Gastroesophageal sphincter (tissue), 4 donors: ENCODE measurements around the gene MRPL20. TPM values are rescaled to one million over a fixed set of nuclear protein-coding genes. Genes with fewer than 3 reads are reported as not detected.
"Not testable (repeated sequence)": the region's sequence is repeated elsewhere in the genome, so short reads cannot be mapped to it uniquely, and the experiment has no call there.

Experiments
- ATAC-seq: fragments of 150-250 bp; one replicate; pipeline ENCODE4 v1.9.1; 2016; ENCODE audit warnings: mild to moderate bottlenecking, moderate library complexity
- H3K27ac ChIP-seq, 4 donors: fragments of 200-600 bp; sonication (generic) in 3 of 4; 1 replicate in 3 of 4; 2 replicates in 1 of 4; pipeline ENCODE4 v1.5.1; 2016 to 2019
- H3K27me3 ChIP-seq: fragments of 200-600 bp; sonication (generic); one replicate; pipeline ENCODE4 v1.5.1; 2019
- H3K36me3 ChIP-seq, 2 donors: fragments of 200-600 bp; sonication (generic); one replicate each; pipeline ENCODE4 v1.5.1; 2019; ENCODE audit warnings: control low read depth in 1 of 2
- H3K4me1 ChIP-seq, 3 donors: fragments of 200-600 bp; sonication (generic); 1 replicate in 2 of 3; 2 replicates in 1 of 3; pipeline ENCODE4 v1.5.1; 2016 to 2019; ENCODE audit warnings: control low read depth in 2 of 3
- H3K4me3 ChIP-seq, 2 donors: fragments of 200-600 bp; sonication (generic); one replicate each; pipeline ENCODE4 v1.5.1; 2019; ENCODE audit warnings: mild to moderate bottlenecking in 1 of 2, moderate library complexity in 1 of 2
- H3K9me3 ChIP-seq, 3 donors: fragments of 200-600 bp; sonication (generic); one replicate each; pipeline ENCODE4 v1.5.1; 2017 to 2019; ENCODE audit warnings: control low read depth in 2 of 3
- EP300 ChIP-seq: sonication (generic); formaldehyde crosslinking; IDR thresholded peaks from one replicate; pipeline ENCODE4 v1.6.1; 2017; ENCODE audit warnings: antibody characterized with exemption, mild to moderate bottlenecking
- POLR2A ChIP-seq, 2 donors: fragments of 450-650 bp; IDR thresholded peaks; one replicate each; pipeline ENCODE4 v1.6.1; 2017; ENCODE audit warnings: antibody characterized with exemption in 2 of 2, mild to moderate bottlenecking in 2 of 2, moderate library complexity in 1 of 2
- POLR2AphosphoS5 ChIP-seq: sonication (generic); formaldehyde crosslinking; IDR thresholded peaks from one replicate; pipeline ENCODE4 v1.6.1; 2017; ENCODE audit warnings: antibody characterized with exemption
- WGBS, 2 donors: methylation state at CpG; one replicate each; pipeline ENCODE4 v1.1.5; 2018; ENCODE audit warnings: low coverage in 1 of 2; 5-methylcytosine and 5-hydroxymethylcytosine counted together
- total RNA-seq, 4 donors: library from RNA; depleted of rRNA; stranded (reverse); fragments of >200 nt; gene quantifications; one replicate each; pipeline ENCODE4 v1.1.0, GENCODE V29; 2016
- TF ChIP-seq, protein P1 (sequence below), 4 experiments: fragments of 200-600 bp in 2 of 4; fragments of 450-650 bp in 2 of 4; sonication (generic) in 1 of 4; IDR thresholded peaks; one replicate each; pipeline ENCODE4 v1.5.1; 2017 to 2019; ENCODE audit warnings: antibody characterized with exemption in 4 of 4, mild to moderate bottlenecking in 2 of 4, moderate library complexity in 2 of 4

MRPL20 gene
- total RNA-seq: 100 to 1,000 TPM; 121 to 215 (median 159) TPM

GRCh38 chr1:1406821-1407635, at the start of gene MRPL20:
MRPL20 (minus strand) TSS chr1:1407293; CDS start chr1:1407217, 76 bp downstream.
- peak; percentile 98 for ATAC-seq
- peaks cover 0 to 48% of the 10 kb centered on the region in 2 donors for H3K36me3 ChIP-seq
- WGBS, 2 donors: 0% methylated on average over 2 to 12 of the region's 98 CpGs
- no peaks in the 10 kb centered on the region for H3K9me3 ChIP-seq
- H3K4me3 ChIP-seq: peak within 1 kb of the TSS; percentile 87 to 96
- H3K4me1 ChIP-seq: peaks cover 0 to 51% (median 32%) of the 10 kb centered on the region in 3 donors
- H3K27me3 ChIP-seq: no peaks in the 10 kb centered on the region
- H3K27ac ChIP-seq: peak within 1 kb of the TSS; percentile 73 to 91 (median 88)
- TF ChIP-seq EP300 (no peak), POLR2AphosphoS5 (peak; percentile 92), POLR2A (IDR thresholded peaks at IDR 0.05) (peak; percentile 64 to 76)
- TF ChIP-seq, protein P1, sequence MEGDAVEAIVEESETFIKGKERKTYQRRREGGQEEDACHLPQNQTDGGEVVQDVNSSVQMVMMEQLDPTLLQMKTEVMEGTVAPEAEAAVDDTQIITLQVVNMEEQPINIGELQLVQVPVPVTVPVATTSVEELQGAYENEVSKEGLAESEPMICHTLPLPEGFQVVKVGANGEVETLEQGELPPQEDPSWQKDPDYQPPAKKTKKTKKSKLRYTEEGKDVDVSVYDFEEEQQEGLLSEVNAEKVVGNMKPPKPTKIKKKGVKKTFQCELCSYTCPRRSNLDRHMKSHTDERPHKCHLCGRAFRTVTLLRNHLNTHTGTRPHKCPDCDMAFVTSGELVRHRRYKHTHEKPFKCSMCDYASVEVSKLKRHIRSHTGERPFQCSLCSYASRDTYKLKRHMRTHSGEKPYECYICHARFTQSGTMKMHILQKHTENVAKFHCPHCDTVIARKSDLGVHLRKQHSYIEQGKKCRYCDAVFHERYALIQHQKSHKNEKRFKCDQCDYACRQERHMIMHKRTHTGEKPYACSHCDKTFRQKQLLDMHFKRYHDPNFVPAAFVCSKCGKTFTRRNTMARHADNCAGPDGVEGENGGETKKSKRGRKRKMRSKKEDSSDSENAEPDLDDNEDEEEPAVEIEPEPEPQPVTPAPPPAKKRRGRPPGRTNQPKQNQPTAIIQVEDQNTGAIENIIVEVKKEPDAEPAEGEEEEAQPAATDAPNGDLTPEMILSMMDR (IDR thresholded peaks at IDR 0.05): peak in 1 of 4 experiments; percentile 9

DNA sequence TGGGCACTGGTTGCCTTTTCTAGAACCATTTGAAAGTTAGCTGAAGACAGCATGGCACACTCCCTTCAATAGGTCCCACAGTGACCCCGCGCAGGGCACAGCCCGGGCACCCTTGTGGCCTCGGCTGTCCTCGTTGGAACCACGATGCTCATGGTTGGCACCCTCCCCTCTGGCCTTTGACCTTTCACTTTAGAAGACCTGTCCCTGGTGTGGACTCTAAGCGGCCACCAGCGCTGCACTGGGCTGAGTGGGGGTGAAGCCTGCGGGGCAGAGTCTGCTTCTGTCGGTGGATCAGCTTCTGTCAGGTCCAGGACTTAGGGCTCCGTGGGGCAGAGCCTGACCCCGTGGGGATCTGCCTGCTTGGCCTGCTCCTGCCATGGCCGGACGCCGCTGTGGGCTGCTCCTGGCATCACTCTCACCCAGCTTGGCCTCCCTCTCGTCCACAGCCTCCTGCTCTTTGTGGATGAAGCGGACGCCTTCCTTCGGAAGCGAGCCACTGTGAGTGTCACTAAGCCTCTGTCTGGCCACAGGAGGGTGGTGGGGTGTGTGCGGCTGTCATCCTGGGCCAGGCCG, 49.7 kb upstream of the MRPL20 start:
- H3K36me3 ChIP-seq, H3K4me3 ChIP-seq, H3K9me3 ChIP-seq, ATAC-seq, H3K4me1 ChIP-seq, H3K27ac ChIP-seq, H3K27me3 ChIP-seq: not testable (repeated sequence)
- WGBS, 2 donors: no CpG with 5 or more reads among the region's 22 CpGs

GRCh38 chr1:1455934-1456333, 48.8 kb upstream of the MRPL20 start:
- not testable (repeated sequence) for H3K9me3 ChIP-seq, H3K36me3 ChIP-seq, H3K27ac ChIP-seq, H3K27me3 ChIP-seq, H3K4me1 ChIP-seq, H3K4me3 ChIP-seq, ATAC-seq
- no CpG with 5 or more reads among the region's 15 CpGs for WGBS, 2 donors

DNA sequence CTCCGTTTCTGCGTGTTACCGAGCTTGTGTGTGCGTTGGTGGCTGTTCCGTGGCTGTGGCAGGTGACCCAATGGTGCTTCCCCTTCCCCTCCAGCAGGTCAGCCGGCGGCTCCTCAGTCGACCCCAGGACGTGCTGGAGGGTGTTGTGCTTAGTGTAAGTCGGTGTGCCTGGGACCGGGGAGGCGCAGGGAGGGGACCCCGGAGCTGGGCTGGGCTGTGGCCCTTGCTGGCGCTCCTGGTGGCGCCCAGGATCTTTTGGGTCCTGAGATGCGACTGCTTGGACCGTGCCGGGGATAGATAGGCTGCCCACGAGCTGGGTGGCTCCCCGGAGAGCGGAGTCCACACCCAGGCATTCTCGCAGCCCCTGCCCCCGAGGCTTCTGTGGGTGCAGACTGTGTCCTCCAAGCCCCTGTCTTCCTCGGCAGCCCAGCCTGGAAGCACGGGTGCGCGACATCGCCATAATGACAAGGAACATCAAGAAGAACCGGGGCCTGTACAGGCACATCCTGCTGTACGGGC, 48.3 kb upstream of the MRPL20 start:
- Histone ChIP-seq H3K4me1 (no peaks in the 10 kb centered on the region), H3K27ac (no peak overlapping the region), H3K4me3 (no peak overlapping the region), H3K36me3 (no peaks in the 10 kb centered on the region), H3K27me3 (no peaks in the 10 kb centered on the region), H3K9me3 (no peaks in the 10 kb centered on the region)
- ATAC-seq: no peak
- WGBS, 2 donors: 95% methylated on average over 5 of the region's 30 CpGs; no CpG with 5 or more reads in 1 of the 2 donors
- TF ChIP-seq EP300 (no peak), POLR2AphosphoS5 (no peak), POLR2A (IDR thresholded peaks at IDR 0.05) (no peak)
- TF ChIP-seq, protein P1 (IDR thresholded peaks at IDR 0.05): no peak

DNA sequence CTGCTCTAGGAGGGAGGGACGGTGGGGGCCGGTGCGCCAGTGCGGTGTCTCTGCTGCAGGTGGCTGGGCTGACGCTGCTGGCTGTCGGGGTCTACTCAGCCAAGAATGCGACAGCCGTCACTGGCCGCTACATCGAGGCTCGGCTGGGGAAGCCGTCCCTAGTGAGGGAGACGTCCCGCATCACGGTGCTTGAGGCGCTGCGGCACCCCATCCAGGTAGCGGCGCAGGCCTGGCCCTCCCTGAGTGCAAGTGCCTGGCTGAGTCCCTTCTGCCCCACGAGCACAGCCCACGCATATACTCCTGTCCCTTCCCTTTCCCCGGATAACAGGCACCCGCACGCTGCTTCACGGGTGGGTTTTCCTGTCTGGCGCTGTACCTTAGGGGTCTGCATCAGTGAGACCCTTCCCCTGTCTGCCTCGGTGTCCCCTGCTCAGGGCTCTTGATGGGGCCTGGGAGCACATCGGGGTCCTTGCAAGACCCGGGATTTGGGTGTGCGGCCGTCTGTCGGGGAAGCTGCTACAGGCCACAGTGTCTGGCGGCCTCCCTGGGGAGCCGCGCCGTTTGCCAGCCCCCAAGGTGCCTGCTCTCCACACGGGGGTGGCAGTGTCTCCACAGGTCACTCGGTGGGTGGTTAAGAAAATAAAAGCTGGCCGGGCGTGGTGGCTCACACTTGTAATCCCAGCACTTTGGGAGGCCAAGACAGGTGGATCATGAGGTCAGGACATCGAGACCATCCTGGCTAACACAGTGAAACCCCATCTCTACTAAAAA, 47.4 kb upstream of the MRPL20 start:
- not testable (repeated sequence) for H3K9me3 ChIP-seq, H3K4me3 ChIP-seq, ATAC-seq, H3K27ac ChIP-seq, H3K4me1 ChIP-seq, H3K36me3 ChIP-seq, H3K27me3 ChIP-seq
- 67% methylated on average over 3 of the region's 41 CpGs; no CpG with 5 or more reads in 1 of the 2 donors for WGBS, 2 donors

DNA sequence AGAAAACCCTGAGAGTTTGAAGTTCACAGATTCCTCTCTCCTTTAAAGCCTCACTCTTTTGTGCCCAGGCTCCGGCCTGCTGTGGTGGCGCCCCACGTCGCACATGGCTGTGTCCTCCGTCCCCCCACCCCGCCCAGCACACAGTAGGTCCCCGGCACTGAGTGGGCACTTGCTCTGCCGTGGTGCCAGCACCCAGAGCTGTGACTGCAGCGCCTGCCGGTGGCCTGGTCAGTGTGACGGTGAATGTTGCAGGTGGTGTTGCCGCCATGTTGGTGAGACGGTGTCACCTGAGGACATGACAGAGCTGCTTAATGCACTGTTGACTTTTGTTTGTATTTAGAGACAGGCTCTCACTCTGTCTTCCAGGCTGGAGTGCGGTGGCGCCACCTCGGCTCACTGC, 45.8 kb upstream of the MRPL20 start:
- Histone ChIP-seq H3K27me3 (no peaks in the 10 kb centered on the region), H3K36me3 (no peaks in the 10 kb centered on the region), H3K27ac (no peak overlapping the region), H3K4me1 (no peaks in the 10 kb centered on the region), H3K4me3 (no peak overlapping the region), H3K9me3 (no peaks in the 10 kb centered on the region)
- TF ChIP-seq POLR2AphosphoS5 (no peak), EP300 (no peak), POLR2A (IDR thresholded peaks at IDR 0.05) (no peak)
- TF ChIP-seq, protein P1 (IDR thresholded peaks at IDR 0.05): no peak
- WGBS, 2 donors: 87% methylated on average over 8 of the region's 16 CpGs; no CpG with 5 or more reads in 1 of the 2 donors
- ATAC-seq: no peak

DNA sequence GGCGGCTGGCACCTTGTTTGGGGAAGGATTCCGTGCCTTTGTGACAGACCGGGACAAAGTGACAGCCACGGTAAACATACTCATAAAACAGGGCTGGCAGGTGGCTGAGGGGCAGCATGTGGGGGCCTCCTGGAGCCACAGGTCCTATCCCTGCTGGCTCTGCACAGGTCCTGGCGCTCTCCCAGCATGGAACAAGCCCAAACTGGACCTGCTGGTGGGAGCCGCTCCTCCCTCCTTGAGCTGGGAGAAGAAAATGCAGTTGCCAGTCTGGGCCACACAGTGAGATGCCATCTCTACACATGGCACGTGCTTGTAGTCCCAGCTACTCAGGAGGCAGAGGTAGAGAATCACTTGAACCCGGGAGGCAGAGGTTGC, 45.3 kb upstream of the MRPL20 start:
- WGBS, 2 donors: 80% methylated on average over 1 of the region's 8 CpGs; no CpG with 5 or more reads in 1 of the 2 donors
- not testable (repeated sequence) for H3K4me3 ChIP-seq, H3K27ac ChIP-seq, ATAC-seq, H3K27me3 ChIP-seq, H3K4me1 ChIP-seq, H3K9me3 ChIP-seq, H3K36me3 ChIP-seq
